Mesenteric fat pad (tissue), 1 donor: Measurements from ENCODE around the gene ULK1. TPM values are rescaled to one million over a fixed set of nuclear protein-coding genes. Genes with fewer than 3 reads are reported as not detected.
"Not testable (repeated sequence)": the region's sequence is repeated elsewhere in the genome, so short reads cannot be mapped to it uniquely, and the experiment has no call there.

Source experiments
- DNase-seq: peaks from one replicate; pipeline ENCODE4 v3.0.0-alpha.2; 2020; ENCODE audit warnings: low spot score
- total RNA-seq: library from RNA; stranded (reverse); fragmentation: NEBNext Ultra II Directional; extraction: Animal tissue kit (Norgen Biotek cat#: 25700); gene quantifications from one replicate; pipeline ENCODE4 v1.2.1, GENCODE V29; 2021
- donor health status: DM: yes; HTN: yes; CAD: no.

ULK1 gene
- total RNA-seq, 1 donor from 2014 or later, result 19.4 TPM

DNA sequence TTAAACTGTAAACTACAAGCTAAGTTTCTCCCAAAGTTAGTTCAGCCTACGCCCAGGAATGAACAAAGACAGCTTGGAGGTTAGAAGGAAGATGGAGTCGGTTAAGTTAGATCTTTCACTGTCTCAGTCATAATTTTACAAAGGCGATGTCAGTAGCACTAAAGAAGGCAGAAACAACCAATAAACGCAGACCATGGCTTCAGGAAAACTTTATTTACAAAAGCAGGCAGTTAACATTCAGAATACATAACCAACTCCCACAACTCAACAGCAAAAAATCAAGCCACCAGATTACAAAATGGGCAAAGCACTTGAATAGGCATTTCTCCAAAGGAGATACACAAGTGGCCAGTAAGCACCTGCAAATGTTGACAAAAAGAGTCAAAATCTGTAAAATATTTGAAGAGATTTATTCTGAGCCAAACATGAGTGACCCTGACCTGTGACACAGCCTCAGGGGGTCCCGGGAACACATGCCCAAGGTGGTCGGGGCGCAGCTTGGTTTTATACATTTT, 8.8 kb upstream of the ULK1 start:
- DNase-seq, result no peak

DNA sequence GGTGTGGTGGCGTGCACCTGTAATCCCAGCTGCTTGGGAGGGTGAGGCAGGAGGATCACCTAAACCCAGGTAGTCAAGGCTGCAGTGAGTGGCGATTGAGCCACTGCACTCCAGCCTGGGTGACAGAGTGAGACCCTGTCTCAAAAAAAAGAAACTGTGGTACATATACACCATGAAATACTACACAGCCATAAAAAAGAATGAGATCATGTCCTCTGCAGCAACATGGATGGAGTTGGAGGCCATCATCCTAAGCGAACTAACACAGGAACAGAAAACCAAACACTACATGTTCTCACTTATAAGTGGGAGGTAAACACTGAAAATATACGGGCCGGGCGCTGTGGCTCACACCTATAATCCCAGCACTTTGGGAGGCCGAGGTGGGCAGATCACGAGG, 2.7 kb upstream of the ULK1 start:
- not testable (repeated sequence) for DNase-seq

- DNase-seq, result no peak
Observed at GRCh38 chr12:131892711-131893604, 1.5 kb upstream of the ULK1 start.

DNA sequence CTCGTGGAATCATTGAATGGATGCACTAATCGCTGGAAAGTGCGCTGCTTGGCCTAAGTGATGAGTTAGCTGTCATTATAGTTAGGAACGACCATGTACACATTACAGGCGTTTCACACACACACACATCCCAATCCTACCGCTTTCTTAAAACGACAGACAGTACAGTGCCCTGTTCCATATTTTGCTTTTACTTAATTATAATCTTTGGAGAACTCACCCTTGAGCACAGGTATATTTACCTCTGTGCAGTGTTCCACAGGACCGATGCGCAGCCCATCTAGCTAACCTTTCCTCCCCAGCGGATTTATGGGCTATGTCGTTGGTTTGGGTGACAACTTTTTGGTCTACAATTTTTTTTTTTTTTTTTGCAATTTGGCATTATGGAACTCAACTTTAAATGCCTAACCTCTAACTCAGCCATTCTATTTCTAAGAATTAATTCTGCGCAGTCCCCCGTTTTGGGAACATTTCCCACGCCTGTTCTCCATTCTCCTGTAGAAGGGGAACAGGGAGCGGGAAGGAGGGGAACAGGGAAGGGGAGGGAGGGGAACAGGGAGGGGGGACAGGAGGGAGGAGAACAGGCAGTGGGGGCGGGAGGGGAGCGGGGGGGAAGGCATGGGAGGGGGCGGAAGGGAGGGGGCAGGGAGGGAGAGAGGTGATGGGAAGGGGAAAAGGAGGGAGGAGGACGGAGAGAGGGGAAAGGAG, 663 bp upstream of the ULK1 start:
- no peak for DNase-seq

DNA sequence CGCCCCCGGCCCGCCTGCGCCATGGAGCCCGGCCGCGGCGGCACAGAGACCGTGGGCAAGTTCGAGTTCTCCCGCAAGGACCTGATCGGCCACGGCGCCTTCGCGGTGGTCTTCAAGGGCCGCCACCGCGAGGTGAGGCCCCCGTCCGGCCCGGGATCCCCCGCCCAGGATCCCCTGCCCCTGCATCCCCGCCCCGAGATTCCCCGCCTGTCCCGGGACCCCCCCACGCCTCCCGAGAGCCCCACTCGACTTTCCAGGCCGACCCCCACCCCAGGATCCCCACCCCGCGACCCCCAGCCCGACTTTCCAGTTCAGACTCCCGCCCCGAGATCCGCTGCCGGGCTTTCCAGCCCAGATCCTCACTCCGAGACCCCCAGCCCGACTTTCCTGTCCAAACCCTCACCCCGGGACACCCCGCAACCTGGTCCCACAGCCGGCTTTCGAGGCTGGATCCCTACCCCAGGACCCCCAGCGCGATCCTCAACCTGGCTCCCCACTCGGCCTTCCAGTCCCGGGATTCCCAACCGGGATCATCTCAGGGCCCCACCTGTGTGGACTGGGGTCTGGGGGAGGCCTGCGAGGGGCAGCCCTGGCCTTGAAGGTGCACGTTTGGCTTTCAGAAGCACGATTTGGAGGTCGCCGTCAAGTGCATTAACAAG, 688 bp downstream of the ULK1 start:
- DNase-seq, result no peak

DNA sequence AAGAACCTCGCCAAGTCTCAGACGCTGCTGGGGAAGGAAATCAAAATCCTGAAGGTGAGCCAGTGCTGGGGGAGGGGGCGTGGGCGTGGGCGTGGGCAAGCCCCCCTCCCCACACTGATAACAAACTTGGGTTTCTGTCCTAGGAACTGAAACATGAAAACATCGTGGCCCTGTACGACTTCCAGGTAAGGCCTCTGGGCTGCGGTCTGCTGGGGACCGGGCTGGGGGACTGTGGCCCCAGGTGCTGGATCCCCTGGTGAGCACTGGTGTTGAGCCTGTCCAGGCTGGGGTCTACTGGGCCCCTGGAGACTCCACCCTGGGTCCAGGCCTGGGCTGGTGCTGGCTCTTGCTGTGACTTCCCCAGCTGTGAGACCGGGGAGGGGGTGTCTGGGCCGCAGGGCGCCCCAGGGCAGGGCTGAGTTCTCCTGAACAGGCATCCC, 1.2 kb downstream of the ULK1 start:
- no peak for DNase-seq

GRCh38 chr12:131896080-131896810, 1.8 kb downstream of the ULK1 start:
- DNase-seq, result peak; percentile 96

GRCh38 chr12:131896811-131897270, 2.4 kb downstream of the ULK1 start:
- DNase-seq, result no peak

GRCh38 chr12:131897276-131897675, 2.9 kb downstream of the ULK1 start:
- DNase-seq, result no peak

- DNase-seq, result no peak
Observed at GRCh38 chr12:131897875-131898274, 3.5 kb downstream of the ULK1 start.

DNA sequence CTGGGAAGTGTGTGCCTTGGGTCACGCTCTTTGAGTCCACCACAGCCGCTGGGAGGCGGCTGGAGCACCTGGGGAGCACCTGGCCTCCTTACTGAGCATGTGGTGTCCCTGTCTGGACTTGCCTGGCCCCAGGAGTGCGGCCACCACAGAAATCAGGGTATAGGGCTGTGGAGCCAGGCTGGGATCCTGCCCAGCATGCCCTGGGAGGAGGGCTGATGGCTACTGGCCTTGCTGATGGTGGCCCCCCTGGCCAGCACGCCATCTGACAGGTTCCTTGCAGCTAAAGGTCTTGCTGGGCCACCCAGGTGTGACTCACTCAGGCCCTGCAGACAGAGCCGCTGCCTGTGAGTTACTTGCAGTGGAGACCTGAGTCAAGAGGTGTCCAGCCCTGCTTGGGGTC, 6.0 kb downstream of the ULK1 start:
- no peak for DNase-seq

- DNase-seq, result no peak
Observed at GRCh38 chr12:131901431-131902331, 7.3 kb downstream of the ULK1 start.

GRCh38 chr12:131902332-131903241, 8.2 kb downstream of the ULK1 start:
- DNase-seq, result no peak

DNA sequence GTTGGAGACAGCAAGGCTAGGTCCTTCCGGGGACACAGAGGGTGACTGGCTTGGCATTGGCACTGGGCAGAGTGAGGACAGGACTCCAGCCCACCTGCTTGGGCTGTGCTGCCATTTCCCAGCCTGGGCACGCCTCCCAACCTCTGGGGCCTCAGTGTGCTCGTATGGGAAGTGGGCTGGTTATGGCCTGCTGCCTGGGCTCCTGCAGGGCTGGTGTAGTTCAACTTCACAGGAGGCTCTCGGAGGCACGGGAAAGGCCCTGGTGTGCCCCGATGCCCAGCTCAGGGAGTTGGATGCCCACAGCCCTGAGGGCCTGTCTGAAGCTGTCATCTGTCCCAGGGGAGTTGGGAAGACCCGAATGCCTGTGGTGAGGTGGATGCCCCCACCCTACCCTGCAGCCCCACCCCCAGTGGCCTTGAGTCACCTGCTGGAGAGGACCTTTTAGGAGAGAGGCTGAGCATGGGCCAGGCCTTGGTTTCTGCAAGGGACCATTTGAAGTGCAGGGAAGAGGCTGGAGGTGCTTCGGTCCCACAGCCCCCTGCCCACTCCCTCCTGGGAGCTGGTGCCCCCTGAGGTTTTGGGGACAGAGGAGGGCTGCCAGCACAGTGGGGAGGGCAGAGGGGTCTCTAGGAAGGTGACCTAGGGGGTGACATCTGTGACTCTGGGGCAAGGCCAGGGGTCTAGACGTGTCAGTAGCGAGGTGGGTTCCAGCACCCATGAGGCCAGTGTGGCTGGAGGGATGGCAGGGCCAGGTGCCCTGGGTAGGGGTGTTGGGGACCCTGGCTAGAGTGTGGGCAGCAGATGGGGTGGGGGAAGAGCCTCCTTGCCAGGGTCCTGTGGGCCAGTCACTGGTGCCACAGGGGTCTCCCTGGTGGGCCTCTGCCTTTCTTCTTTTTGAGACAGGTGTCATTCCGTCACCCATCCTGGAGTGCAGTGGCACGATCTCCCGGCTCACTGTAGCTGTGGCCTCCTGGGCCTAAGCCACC, 9.1 kb downstream of the ULK1 start:
- no peak for DNase-seq

DNA sequence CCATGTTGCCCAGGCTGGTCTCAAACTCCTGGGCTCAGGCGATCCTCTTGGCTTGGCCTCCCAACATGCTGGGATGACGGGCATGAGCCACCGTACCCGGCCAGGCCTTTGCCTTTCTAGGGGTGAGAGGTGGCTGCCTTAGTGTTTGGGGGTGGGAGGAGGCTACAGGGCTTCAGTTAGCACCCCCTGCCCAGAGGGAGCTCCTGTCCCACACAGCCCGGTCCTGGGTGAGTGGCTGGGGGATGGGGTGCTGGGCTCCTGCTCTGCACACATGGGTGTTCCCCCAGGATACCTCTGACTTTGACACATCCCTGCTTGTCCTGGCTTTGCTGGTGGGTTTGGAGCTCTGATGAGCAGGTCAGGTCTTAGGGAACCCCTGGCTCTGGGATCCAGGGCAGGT, 9.9 kb downstream of the ULK1 start:
- DNase-seq, result no peak

DNA sequence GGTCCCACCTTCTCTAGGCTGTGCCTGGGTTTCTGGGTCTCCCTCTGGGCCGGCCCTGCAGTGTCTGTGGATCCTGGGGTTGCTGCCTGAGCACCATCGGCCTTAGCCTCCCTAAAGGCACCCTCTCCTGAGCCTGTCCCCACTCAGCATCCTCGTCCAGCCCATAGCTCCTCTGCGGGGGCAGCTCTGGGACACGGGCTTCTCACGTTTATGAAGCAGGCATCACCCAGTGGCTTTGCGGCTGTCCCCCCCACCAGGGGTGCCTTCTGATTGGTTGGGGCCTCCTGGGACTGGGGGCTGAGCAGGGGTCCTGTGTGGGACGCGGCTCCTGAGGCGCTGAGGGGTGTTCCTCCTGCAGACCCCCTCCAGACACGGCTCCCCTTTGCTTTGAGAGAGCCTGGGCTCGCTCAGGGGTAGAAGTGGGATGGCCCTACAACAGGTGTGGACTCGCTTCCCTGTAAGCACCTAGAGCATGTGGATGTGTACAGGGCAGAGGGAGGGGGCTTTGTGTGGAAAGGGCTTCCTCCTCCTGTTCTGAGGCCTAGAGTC, 10.7 kb downstream of the ULK1 start:
- DNase-seq, result no peak

DNA sequence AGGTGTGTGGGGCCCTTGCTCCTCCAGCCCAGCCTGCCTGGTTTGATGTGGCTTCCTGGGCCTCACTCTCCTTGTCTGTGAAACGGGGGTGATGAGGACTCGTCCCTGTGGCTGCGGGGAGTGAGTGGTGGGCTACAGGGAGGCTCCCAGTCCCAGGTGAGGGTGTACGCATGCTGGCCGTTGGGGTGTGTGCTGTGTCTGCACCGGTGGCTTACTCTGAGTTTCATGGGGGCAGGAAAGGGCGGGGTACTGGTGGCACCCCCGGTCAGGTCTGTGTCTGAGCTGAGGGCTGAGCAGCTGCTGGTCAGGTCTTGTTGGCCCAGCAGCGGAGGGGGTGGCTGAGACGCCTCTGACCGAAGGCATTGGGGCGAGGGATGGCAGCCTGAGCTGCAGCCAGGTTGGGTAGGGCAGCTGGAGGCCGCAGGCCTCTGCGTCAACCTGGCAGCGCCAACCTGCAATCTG, 11.2 kb downstream of the ULK1 start:
- DNase-seq, result no peak
